Spleen (tissue), 11 donors: ENCODE measurements around the gene KIAA1614. TPM values are rescaled to one million over a fixed set of nuclear protein-coding genes. Genes with fewer than 3 reads are reported as not detected.
A peak's percentile ranks its signal among the peaks of the same experiment; 100 is the strongest.

Experiments used
- DNase-seq: peaks from one replicate; pipeline ENCODE4 v3.0.0-alpha.2; 2020
- H3K27ac ChIP-seq, 8 donors: fragments of 200-600 bp; sonication (generic) in 7 of 8; 1 replicate in 4 of 8; 2 replicates in 4 of 8; pipeline versions ENCODE4 v1.5.0 to v1.8.0; 2016 to 2021; ENCODE audit warnings: inconsistent platforms in 4 of 8, mild to moderate bottlenecking in 4 of 8, moderate library complexity in 1 of 8
- H3K27me3 ChIP-seq, 7 donors: fragments of 200-600 bp; sonication (generic) in 6 of 7; replicated peaks in 1 of 7; 1 replicate in 4 of 7; 2 replicates in 3 of 7; pipeline versions ENCODE4 v1.5.0 to v1.8.0; 2016 to 2021; ENCODE audit warnings: inconsistent platforms in 3 of 7, mild to moderate bottlenecking in 1 of 7
- H3K36me3 ChIP-seq, 6 donors: fragments of 200-600 bp; sonication (generic) in 5 of 6; 1 replicate in 4 of 6; 2 replicates in 2 of 6; pipeline versions ENCODE4 v1.5.0 to v1.8.0; 2016 to 2021; ENCODE audit warnings: inconsistent platforms in 2 of 6
- H3K4me1 ChIP-seq, 6 donors: fragments of 200-600 bp; sonication (generic) in 5 of 6; 1 replicate in 3 of 6; 2 replicates in 3 of 6; pipeline versions ENCODE4 v1.5.0 to v1.8.0; 2016 to 2021; ENCODE audit warnings: inconsistent platforms in 3 of 6
- H3K4me3 ChIP-seq, 8 donors: fragments of 200-600 bp; sonication (generic) in 7 of 8; 1 replicate in 4 of 8; 2 replicates in 4 of 8; pipeline versions ENCODE4 v1.5.0 to v1.8.0; 2016 to 2021; ENCODE audit warnings: inconsistent platforms in 4 of 8, mild to moderate bottlenecking in 4 of 8, moderate library complexity in 2 of 8
- H3K9me3 ChIP-seq, 8 donors: fragments of 200-600 bp; sonication (generic) in 7 of 8; 1 replicate in 4 of 8; 2 replicates in 4 of 8; pipeline versions ENCODE4 v1.5.0 to v1.8.0; 2016 to 2021; ENCODE audit warnings: inconsistent platforms in 4 of 8
- POLR2A ChIP-seq, 3 donors: fragments of 450-650 bp; IDR thresholded peaks; one replicate each; pipeline ENCODE4 v1.5.1; 2017; ENCODE audit warnings: antibody characterized with exemption in 3 of 3, mild to moderate bottlenecking in 1 of 3
- POLR2AphosphoS5 ChIP-seq, 3 donors: sonication (generic); formaldehyde crosslinking; IDR thresholded peaks; one replicate each; pipeline ENCODE4 v1.5.1; 2017; ENCODE audit warnings: antibody characterized with exemption in 3 of 3
- WGBS, 5 donors: extraction: QIAGEN DNeasy Blood & Tissue Kit in 3 of 5; methylation state at CpG; one replicate each; pipeline versions ENCODE4 v1.1.5 to v1.1.7; 2013 to 2018; 5-methylcytosine and 5-hydroxymethylcytosine counted together
- intact Hi-C: fragments of 100-400 bp; cut with DNase I; formaldehyde crosslinking; loops from one replicate; pipeline ENCODE4 v1.15.0; 2023; ENCODE audit warnings: low total_unique reads
- polyA plus RNA-seq, 3 donors: library from polyadenylated mRNA; stranded (reverse); fragments of 200-250 nt; gene quantifications; one replicate each; pipeline ENCODE4 v1.2.1, GENCODE V29; 2013
- total RNA-seq, 7 donors: library from RNA; depleted of rRNA in 3 of 7; stranded (reverse); fragments of >200 nt in 3 of 7; fragmentation: NEBNext Ultra II Directional in 4 of 7; extraction: Animal tissue kit (Norgen Biotek cat#: 25700) in 4 of 7; gene quantifications; one replicate each; pipeline versions ENCODE4 v1.1.0 to v1.2.1, GENCODE V29; 2016 to 2021
- TF ChIP-seq, protein P1 (sequence below), 11 experiments: fragments of 200-600 bp in 7 of 11; fragments of 450-650 bp in 4 of 11; sonication (generic) in 4 of 11; IDR thresholded peaks in 8 of 11; conservative IDR thresholded peaks in 3 of 11; 1 replicate in 7 of 11; 2 replicates in 4 of 11; pipeline versions ENCODE4 v1.4.0 to v1.8.0; 2016 to 2021; ENCODE audit warnings: antibody characterized with exemption in 11 of 11, inconsistent platforms in 4 of 11, mild to moderate bottlenecking in 1 of 11
- donor health status: healthy with polysubstance abuse.
- donor health status: DM: no; HTN: no; CAD: no; lungs with moderate emphysema.
- donor health status: DM: no; HTN: no; CAD: no.
- donor health status: Bipolar disorder and iron deficiency.
- donor health status: healthy.
- donor health status: DM: no; HTN: no; CAD: no.
- donor health status: DM: yes; HTN: yes; CAD: no.

Gene KIAA1614
- total and polyA plus RNA-seq, 10 donors, result 0.50 to 7.4 (median 3.0) TPM

DNA sequence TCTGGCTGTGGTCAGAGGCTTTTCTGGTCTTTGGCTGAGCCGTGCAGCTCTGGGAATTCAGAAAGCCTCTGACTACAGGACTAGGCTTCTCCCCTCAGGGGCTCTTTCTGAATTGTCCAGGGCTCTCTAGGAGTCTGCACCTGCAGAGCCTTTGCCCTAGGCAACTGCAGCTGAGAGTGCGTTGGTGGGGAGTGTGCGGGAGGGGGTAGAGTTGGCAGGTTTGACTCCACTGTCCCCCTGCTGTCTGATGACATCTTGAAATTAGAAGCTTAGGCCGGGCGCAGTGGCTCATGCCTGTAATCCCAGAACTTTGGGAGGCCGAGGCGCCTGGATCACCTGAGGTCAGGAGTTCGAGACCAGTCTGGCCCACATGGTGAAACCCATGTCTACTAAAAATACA, 32.9 kb downstream of the KIAA1614 start:
- H3K27ac ChIP-seq, result no peak overlapping the region
- peak; percentile 54 for DNase-seq
- intact Hi-C loops, result no loop called here
- peaks cover 0 to 72% (median 4%) of the 10 kb centered on the region in 6 donors for H3K36me3 ChIP-seq
- TF ChIP-seq, protein P1, sequence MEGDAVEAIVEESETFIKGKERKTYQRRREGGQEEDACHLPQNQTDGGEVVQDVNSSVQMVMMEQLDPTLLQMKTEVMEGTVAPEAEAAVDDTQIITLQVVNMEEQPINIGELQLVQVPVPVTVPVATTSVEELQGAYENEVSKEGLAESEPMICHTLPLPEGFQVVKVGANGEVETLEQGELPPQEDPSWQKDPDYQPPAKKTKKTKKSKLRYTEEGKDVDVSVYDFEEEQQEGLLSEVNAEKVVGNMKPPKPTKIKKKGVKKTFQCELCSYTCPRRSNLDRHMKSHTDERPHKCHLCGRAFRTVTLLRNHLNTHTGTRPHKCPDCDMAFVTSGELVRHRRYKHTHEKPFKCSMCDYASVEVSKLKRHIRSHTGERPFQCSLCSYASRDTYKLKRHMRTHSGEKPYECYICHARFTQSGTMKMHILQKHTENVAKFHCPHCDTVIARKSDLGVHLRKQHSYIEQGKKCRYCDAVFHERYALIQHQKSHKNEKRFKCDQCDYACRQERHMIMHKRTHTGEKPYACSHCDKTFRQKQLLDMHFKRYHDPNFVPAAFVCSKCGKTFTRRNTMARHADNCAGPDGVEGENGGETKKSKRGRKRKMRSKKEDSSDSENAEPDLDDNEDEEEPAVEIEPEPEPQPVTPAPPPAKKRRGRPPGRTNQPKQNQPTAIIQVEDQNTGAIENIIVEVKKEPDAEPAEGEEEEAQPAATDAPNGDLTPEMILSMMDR (IDR thresholded peaks at IDR 0.05 in 8 of 11, conservative IDR thresholded peaks at IDR 0.05 in 3 of 11), result no peak
- TF ChIP-seq POLR2AphosphoS5 (IDR thresholded peaks at IDR 0.05), result no peak
- TF ChIP-seq POLR2A (IDR thresholded peaks at IDR 0.05), result no peak
- no peaks in the 10 kb centered on the region for H3K4me1 ChIP-seq
- H3K27me3 ChIP-seq, result no peaks in the 10 kb centered on the region
- 73 to 87% (median 82%) methylated on average over 5 to 8 of the region's 8 CpGs for WGBS, 5 donors
- no peak overlapping the region for H3K4me3 ChIP-seq
- peaks cover 0 to 32% (median 18%) of the 10 kb centered on the region in 8 donors for H3K9me3 ChIP-seq

- Histone ChIP-seq H3K27me3 (no peaks in the 10 kb centered on the region), H3K27ac (no peak overlapping the region), H3K36me3 (peaks cover 0 to 74% (median 4%) of the 10 kb centered on the region in 6 donors), H3K9me3 (peaks cover 0 to 32% (median 18%) of the 10 kb centered on the region in 8 donors), H3K4me1 (no peaks in the 10 kb centered on the region), H3K4me3 (no peak overlapping the region)
- DNase-seq, result no peak
- intact Hi-C loops, result no loop called here
- TF ChIP-seq, protein P1 (IDR thresholded peaks at IDR 0.05 in 8 of 11, conservative IDR thresholded peaks at IDR 0.05 in 3 of 11), result no peak
- TF ChIP-seq POLR2AphosphoS5 (IDR thresholded peaks at IDR 0.05), result no peak
- TF ChIP-seq POLR2A (IDR thresholded peaks at IDR 0.05), result no peak
- WGBS, 5 donors, result 56 to 85% (median 77%) methylated on average over 6 to 7 of the region's 7 CpGs
Observed at GRCh38 chr1:180946056-180946455, 33.4 kb downstream of the KIAA1614 start.

DNA sequence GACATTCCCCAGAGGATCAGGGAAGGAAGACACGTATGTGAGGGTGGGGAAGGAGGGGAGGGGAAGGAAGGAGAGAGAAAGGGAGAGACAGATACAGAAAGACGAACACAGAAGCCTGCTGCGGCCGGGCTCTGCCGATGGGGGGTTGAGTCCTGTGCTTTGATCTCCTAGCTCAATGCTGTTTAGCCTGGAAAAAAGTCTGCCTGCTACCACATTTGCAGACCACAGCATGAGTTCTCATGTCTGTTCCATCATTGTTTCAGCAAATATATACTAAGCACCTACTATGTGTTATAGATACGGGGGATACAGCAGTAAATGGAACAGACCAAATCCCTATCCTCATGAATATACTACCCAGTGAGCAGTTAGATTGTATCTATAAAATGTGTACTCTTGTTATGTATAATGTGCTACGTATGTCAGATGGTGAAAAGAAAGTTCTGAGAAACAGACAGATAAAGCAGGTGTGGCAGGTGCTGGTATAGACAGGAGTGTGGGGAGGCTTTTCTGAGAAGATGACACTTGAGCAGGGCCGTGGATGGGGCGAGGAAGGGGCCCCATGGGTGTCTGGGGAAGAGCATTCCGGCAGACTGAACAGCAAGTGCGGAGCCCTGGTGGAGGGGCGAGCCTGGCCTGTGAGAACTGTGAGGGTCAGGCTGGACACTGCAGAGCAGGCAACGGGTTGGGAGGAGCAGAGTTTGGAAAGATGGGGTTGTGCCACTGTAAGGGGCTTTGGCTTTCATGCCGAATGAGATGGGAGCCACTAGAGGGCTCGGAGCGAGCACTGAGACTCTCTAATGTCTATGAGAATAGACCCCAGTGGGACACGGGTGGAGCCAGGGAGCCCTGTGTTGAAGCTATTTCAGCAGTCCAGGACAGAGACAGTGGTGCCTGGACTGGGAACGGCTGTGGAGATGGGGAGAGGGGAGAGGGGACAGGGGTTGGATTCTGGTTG, 34.1 kb downstream of the KIAA1614 start:
- no peaks in the 10 kb centered on the region for H3K4me1 ChIP-seq
- peaks cover 0 to 74% (median 4%) of the 10 kb centered on the region in 6 donors for H3K36me3 ChIP-seq
- TF ChIP-seq POLR2A (IDR thresholded peaks at IDR 0.05) (no peak), POLR2AphosphoS5 (IDR thresholded peaks at IDR 0.05) (no peak)
- TF ChIP-seq, protein P1 (IDR thresholded peaks at IDR 0.05 in 8 of 11, conservative IDR thresholded peaks at IDR 0.05 in 3 of 11), result no peak
- intact Hi-C loops, result no loop called here
- H3K27ac ChIP-seq, result no peak overlapping the region
- DNase-seq, result no peak
- no peak overlapping the region for H3K4me3 ChIP-seq
- peaks cover 0 to 32% (median 18%) of the 10 kb centered on the region in 8 donors for H3K9me3 ChIP-seq
- 71 to 88% (median 84%) methylated on average over 18 of the region's 18 CpGs for WGBS, 5 donors
- no peaks in the 10 kb centered on the region for H3K27me3 ChIP-seq

- TF ChIP-seq POLR2AphosphoS5 (IDR thresholded peaks at IDR 0.05) (no peak), POLR2A (IDR thresholded peaks at IDR 0.05) (no peak)
- TF ChIP-seq, protein P1 (IDR thresholded peaks at IDR 0.05 in 8 of 11, conservative IDR thresholded peaks at IDR 0.05 in 3 of 11), result no peak
- 88 to 99% (median 97%) methylated on average over 6 of the region's 6 CpGs for WGBS, 5 donors
- DNase-seq, result no peak
- Histone ChIP-seq H3K4me1 (peaks cover 0 to 6% (median 0%) of the 10 kb centered on the region in 6 donors), H3K27me3 (no peaks in the 10 kb centered on the region), H3K36me3 (peaks cover 0 to 67% (median 4%) of the 10 kb centered on the region in 6 donors), H3K9me3 (peaks cover 0 to 32% (median 18%) of the 10 kb centered on the region in 8 donors), H3K4me3 (no peak overlapping the region), H3K27ac (no peak overlapping the region)
- intact Hi-C loops, result no loop called here
Observed at GRCh38 chr1:180947499-180947885, 34.8 kb downstream of the KIAA1614 start.
